Thyroid gland (tissue), 4 donors: ENCODE data around the gene FAM24B.

Source experiments
- POLR2A ChIP-seq, 2 donors: fragments of 450-650 bp; IDR thresholded peaks; one replicate each; pipeline ENCODE4 v1.6.1; 2017; ENCODE audit warnings: antibody characterized with exemption in 2 of 2, mild to moderate bottlenecking in 2 of 2, moderate library complexity in 1 of 2
- TF ChIP-seq, protein P1 (sequence below), 6 experiments: fragments of 200-600 bp in 3 of 6; fragments of 450-650 bp in 3 of 6; sonication (generic) in 3 of 6; IDR thresholded peaks; one replicate each; pipeline ENCODE4 v1.5.1; 2016 to 2019; ENCODE audit warnings: antibody characterized with exemption in 6 of 6, mild to moderate bottlenecking in 2 of 6, inconsistent platforms in 1 of 6, moderate library complexity in 1 of 6

DNA sequence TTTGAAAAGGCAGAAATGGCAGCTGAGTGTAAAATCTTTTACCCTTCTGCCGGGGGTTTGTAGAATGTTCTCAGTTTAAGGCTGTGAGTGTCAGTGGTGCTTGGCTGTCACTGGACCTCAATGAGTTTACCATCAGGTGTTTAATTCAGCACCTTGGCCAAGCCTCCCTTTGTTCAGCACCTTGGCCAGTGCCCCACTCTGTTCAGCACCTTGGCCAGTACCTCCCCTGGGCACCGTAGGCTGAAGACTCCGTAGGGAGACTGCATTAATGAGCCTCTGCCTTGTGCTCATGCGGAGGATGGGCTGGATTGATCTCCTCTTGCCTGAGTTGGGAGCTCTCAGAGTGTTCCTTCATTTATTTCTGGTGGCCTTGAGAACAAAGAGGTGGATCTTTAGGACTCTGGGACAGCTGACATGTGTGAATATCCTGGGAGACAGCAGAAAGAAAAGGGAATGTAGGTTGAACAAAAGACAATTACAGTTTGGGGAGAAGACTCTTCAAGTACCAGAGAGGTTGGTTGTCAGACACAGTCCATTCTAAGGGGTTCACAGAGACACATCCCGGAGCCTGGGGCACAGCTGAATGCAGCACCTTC is 32.6 kb upstream of the FAM24B start:
- TF ChIP-seq POLR2A (IDR thresholded peaks at IDR 0.05): no peak
- TF ChIP-seq, protein P1, sequence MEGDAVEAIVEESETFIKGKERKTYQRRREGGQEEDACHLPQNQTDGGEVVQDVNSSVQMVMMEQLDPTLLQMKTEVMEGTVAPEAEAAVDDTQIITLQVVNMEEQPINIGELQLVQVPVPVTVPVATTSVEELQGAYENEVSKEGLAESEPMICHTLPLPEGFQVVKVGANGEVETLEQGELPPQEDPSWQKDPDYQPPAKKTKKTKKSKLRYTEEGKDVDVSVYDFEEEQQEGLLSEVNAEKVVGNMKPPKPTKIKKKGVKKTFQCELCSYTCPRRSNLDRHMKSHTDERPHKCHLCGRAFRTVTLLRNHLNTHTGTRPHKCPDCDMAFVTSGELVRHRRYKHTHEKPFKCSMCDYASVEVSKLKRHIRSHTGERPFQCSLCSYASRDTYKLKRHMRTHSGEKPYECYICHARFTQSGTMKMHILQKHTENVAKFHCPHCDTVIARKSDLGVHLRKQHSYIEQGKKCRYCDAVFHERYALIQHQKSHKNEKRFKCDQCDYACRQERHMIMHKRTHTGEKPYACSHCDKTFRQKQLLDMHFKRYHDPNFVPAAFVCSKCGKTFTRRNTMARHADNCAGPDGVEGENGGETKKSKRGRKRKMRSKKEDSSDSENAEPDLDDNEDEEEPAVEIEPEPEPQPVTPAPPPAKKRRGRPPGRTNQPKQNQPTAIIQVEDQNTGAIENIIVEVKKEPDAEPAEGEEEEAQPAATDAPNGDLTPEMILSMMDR (IDR thresholded peaks at IDR 0.05): no peak
